Panc1 (cell line): ENCODE measurements around the gene PEAR1.

Experiments used
- POLR2AphosphoS5 ChIP-seq: IDR thresholded peaks from 2 replicates; pipeline ENCODE4 v1.6.1; 2012; ENCODE audit warnings: mild to moderate bottlenecking, low read depth, low read length, moderate library complexity
- REST ChIP-seq, 2 experiments: IDR thresholded peaks; 2 replicates each; pipeline ENCODE4 v1.6.1; 2011 to 2012; ENCODE audit warnings: low read depth in 2 of 2, control low read depth in 1 of 2, low read length in 1 of 2, mild to moderate bottlenecking in 1 of 2, moderate library complexity in 1 of 2; ENCODE audit not compliant: insufficient read depth in 1 of 2
- TF ChIP-seq, protein P1 (sequence below): fragments of 450-650 bp; IDR thresholded peaks from 2 replicates; pipeline ENCODE4 v1.5.1; 2017; ENCODE audit warnings: mild to moderate bottlenecking

DNA sequence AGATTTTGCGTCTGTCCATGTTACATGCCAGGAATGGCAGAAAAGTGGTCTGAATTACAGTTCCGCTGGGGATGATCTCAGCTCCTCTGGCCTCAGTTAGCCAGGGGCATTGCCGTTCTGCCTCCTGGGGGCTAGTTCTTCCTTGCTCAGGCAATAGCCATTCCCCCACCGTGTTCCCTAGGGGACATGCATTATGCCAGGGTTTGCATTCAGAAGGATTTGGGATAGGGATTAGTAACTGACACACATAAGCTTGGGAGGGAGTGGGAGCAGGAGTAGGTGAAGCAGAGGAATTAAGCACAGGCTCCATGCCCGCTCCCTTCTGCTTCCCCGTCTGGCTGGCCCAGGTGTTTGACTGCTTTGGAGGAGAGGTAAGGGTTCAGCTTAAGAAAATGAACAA, 39.6 kb downstream of the PEAR1 start:
- TF ChIP-seq POLR2AphosphoS5: no peak
- TF ChIP-seq, protein P1, sequence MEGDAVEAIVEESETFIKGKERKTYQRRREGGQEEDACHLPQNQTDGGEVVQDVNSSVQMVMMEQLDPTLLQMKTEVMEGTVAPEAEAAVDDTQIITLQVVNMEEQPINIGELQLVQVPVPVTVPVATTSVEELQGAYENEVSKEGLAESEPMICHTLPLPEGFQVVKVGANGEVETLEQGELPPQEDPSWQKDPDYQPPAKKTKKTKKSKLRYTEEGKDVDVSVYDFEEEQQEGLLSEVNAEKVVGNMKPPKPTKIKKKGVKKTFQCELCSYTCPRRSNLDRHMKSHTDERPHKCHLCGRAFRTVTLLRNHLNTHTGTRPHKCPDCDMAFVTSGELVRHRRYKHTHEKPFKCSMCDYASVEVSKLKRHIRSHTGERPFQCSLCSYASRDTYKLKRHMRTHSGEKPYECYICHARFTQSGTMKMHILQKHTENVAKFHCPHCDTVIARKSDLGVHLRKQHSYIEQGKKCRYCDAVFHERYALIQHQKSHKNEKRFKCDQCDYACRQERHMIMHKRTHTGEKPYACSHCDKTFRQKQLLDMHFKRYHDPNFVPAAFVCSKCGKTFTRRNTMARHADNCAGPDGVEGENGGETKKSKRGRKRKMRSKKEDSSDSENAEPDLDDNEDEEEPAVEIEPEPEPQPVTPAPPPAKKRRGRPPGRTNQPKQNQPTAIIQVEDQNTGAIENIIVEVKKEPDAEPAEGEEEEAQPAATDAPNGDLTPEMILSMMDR: no peak
- TF ChIP-seq REST (IDR thresholded peaks at IDR 0.05; ENCODE audit: insufficient read depth in 1 of 2, low read depth in 2 of 2, low read length in 1 of 2): no peak
